Muscle of arm (tissue), 12 donors: ENCODE data around the gene HADHA. TPM values are rescaled to one million over a fixed set of nuclear protein-coding genes. Genes with fewer than 3 reads are reported as not detected.
A peak's percentile ranks its signal among the peaks of the same experiment; 100 is the strongest.

ENCODE experiments used
- DNase-seq: peaks from one replicate; pipeline ENCODE4 v3.0.0-alpha.2; 2013
- polyA plus RNA-seq, 12 donors: library from polyadenylated mRNA; unstranded; fragments of 120-200 nt; gene quantifications; one replicate each; pipeline ENCODE4 v1.2.1, GENCODE V29; 2013; ENCODE audit not compliant: insufficient read length in 12 of 12

HADHA gene
- polyA plus RNA-seq, 12 donors = 125 to 224 (median 212) TPM; not detected in 1

- no peak for DNase-seq
These were observed 7.5 kb upstream of the HADHA start for GRCh38 chr2:26251893-26252292.

GRCh38 chr2:26249625-26250024 is 5.2 kb upstream of the HADHA start:
- no peak for DNase-seq

DNA sequence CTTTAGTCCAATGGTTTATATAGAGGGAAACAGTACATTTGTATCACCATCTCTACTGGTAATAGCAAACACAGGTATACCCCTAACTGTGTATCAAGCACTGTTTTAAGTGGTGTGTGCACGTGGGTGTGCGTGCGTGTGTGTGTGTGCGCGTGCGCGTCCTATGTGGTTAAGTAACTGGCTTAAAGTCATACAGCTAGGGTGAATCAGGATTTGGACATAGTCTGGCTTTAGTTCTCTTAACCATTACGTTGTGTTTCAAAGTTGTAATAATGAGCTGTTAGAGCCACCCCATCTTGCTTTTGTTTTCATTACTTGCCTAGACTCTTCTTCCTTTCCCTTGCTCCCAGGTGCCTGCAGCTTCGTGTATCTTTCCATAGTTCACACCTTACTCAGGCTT is 2.4 kb upstream of the HADHA start:
- no peak for DNase-seq

- no peak for DNase-seq
These were observed 1.4 kb upstream of the HADHA start for GRCh38 chr2:26245810-26246209.

GRCh38 chr2:26245231-26245732 is 850 bp upstream of the HADHA start:
- DNase-seq = no peak

GRCh38 chr2:26243470-26244308 is 743 bp downstream of the HADHA start:
- DNase-seq = peak; percentile 56

DNA sequence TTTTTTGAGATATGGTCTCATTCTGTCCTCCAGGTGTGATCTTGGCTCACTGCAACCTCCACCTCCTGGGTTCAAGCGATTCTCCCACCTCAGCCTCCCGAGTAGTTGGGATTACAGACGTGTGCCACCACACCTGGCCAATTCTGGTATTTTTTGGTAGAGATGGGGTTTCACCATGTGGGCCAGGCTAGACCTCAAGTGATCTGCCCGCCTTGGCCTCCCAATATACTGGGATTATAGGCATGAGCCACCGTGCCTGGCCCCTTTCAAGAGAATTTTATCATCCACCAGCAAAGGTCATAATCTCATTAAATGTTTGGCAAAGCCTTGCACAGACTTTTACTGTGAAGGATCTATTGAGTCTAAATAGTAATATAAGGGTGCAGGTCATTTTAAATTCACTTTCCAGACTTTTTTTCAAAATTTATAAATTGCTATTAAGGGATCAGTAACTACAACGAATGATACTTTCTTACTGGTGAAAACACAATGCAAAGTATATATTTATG is 2.5 kb downstream of the HADHA start:
- no peak for DNase-seq

DNA sequence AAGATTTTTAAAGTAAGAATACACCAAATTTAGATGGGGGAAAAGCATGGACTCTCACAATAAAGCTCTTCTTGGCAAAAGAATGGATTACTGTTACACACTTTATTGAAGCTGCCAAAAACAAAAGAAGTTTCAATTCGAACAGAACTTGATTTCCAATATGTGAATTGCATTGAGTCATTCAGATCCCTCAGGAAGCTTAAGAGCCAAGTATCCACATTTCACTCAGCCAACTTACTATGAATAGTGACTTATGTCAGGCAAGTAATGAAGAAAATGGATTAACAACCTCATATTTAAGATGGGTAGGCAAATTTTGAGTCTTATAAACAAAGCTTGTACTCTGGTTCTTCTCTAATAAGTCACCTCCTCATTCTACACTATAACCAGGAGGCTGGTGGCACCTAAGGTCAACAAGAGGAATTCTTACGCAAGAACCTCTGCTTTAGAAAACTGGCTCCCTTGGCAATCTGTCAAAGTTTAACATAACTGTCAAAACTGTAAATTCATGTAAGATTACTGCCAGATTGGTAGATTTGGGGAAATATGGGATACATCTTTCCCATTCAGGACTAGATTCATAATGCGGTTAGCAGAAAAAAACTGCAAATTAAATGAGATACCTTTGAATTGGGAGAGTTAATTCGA is 6.0 kb downstream of the HADHA start:
- peak; percentile 36 for DNase-seq

- no peak for DNase-seq
These were observed 6.6 kb downstream of the HADHA start for GRCh38 chr2:26237868-26238267.

DNA sequence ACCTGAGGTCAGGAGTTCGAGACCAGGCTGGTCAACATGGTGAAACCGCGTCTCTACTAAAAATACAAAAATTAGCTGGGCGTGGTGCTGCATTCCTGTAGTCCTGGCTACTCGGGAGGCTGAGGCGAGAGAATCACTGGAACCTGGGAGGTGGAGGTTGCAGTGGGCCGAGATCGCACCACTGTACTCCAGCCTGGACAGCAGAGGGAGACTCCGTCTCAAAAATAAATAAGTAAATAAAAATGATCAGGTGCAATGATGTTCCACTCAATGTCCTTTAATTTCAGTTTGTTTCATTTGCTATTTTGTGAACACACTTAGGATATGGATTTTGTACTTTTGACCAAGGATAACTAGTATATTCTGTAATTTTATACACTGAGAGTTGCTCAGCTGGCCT is 9.3 kb downstream of the HADHA start:
- no peak for DNase-seq

- DNase-seq = no peak
These were observed 13.6 kb downstream of the HADHA start for GRCh38 chr2:26230806-26231205.

DNA sequence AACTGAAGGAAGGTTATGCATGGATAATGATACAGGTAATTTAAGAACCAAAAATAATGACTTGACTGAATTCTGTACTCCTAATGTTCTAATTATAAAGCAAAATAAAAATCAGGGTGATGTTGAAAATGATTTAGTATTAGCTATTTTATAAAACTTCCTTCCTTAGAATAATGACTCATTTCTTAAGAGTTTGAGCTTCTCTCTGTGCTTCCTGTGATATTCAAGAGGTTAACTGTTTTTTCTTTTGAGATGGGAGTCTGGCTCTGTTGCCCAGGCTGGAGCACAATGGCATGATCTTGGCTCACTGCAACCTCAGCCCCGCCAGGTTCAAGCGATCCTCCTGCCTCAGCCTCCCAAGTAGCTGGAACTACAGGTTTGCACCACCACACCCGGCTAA is 14.8 kb downstream of the HADHA start:
- DNase-seq = no peak

GRCh38 chr2:26224095-26224494 is 20.3 kb downstream of the HADHA start:
- no peak for DNase-seq

GRCh38 chr2:26223018-26223417 is 21.4 kb downstream of the HADHA start:
- DNase-seq = no peak

- DNase-seq = no peak
These were observed 26.7 kb downstream of the HADHA start for GRCh38 chr2:26217720-26218119.

DNA sequence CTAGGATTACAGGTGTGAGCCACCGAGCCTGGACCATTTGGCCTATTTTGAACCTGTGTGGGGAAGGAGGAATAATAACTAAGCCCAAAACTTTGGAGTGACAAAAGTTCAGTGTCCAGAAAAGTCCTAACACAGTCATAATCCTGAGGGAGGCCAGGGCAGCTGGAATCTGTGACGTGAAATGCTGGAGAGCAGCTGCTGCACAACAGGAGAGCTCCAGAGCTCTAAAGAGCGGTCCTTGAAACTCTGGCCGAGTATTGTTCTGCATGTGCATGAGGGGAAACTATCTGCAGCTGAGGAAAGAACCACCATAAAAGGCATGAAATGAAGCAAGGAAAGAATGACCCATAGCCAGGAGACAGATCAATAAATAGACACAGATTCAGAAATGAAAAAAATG is 27.8 kb downstream of the HADHA start:
- DNase-seq = no peak

DNA sequence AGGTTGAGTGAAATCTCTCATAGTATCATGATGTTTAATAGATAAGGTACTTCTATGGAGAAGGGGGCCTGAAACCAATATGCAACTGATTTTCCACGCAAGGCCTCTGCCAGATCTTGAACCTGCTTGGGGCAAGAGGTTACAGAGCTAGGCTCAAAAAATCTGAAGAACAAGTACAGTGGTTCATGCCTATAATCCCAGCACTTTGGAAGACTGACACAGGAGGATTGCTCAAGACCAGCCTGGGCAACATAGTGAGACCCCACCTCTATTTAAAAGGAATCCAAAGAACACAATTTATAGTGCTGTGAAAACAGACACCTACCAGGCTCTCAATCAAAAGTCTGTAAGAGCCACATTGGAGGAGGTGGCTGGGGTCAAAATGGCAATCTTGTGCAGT is 28.6 kb downstream of the HADHA start:
- no peak for DNase-seq

GRCh38 chr2:26214759-26215158 is 29.7 kb downstream of the HADHA start:
- no peak for DNase-seq

- no peak for DNase-seq
These were observed 32.4 kb downstream of the HADHA start for GRCh38 chr2:26212011-26212410.

DNA sequence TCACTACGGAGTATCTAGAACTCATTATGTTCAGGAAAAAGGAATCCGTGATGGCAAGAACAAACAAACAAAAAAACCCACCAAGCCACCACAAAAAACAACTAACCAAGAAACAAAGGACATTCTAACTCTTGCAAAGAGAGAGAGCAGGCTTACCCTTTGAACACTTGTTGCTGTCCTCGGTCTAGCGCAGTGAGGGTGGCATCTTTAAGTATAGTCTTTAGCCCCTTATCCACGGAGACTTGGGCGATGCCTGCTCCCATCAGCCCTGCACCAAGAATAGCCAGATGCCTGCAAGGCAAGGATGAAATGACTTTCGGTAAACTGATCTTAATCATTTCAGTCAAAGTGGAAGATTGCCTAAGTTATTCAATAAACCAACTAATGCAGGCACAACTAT is 40.5 kb downstream of the HADHA start:
- no peak for DNase-seq

DNA sequence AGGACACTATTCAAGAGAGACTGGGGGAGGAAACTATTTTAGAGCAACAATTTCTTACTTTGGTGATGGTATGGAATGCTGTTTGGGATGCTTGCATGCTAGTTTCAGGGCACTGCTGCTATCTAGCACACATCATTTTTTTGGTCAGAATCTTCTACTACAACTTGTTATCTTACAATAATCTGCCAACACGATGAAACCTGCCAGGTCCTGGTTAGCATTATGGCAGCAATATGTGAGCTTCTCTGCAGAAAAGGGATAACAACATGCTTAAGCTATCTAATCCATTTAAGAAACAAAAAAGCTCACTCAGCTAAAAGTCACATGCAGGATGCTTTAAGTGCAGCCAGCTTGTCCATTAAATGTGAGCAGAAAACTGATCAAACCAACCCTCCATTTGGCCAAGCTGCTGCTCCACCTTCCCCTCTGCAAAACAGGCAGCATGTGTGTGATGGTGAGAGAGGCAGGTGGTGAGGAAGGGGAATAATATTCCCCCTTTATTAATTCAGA is 41.4 kb downstream of the HADHA start:
- DNase-seq = no peak

- DNase-seq = no peak
These were observed 46.9 kb downstream of the HADHA start for GRCh38 chr2:26197516-26197915.
